PC-3 (cell line): ENCODE results near the gene CSMD2. TPM values are rescaled to one million over a fixed set of nuclear protein-coding genes. Genes with fewer than 3 reads are reported as not detected.

ENCODE experiments used
- ATAC-seq: fragments of 200-7000 bp; cut with Tn5 transposase; 2 replicates; pipeline ENCODE4 v1.9.1; 2020; ENCODE audit warnings: mild to moderate bottlenecking, moderate library complexity
- BruUV-seq: library from RNA; stranded (reverse); fragments of 400-500 nt; replicated peaks from 2 replicates; lab custom pipeline; 2021; lab: Mats Ljungman, UMichigan
- CTCF ChIA-PET: fragments of 300-600 bp; sonication (Branson Sonifier 250); formaldehyde crosslinking; loops from one replicate; lab custom pipeline; 2022; ENCODE audit warnings: antibody characterized with exemption; lab: Charles Lee
- POLR2A ChIA-PET: fragments of 300-600 bp; sonication (Branson Sonifier 250); formaldehyde crosslinking; loops from one replicate; lab custom pipeline; 2022; ENCODE audit warnings: antibody characterized with exemption; ENCODE audit not compliant: unreplicated experiment; lab: Charles Lee
- DNase-seq: peaks from one replicate; pipeline ENCODE4 v3.0.0-alpha.2; 2015
- H2AFZ ChIP-seq: fragments of 300-600 bp; sonication (generic); 2 replicates; pipeline ENCODE4 v1.6.0; 2016; ENCODE audit warnings: antibody characterized with exemption, low read length
- H3F3A ChIP-seq: fragments of 300-600 bp; sonication (generic); one replicate; pipeline ENCODE4 v1.6.0; 2017; ENCODE audit warnings: antibody characterized with exemption, low read length, control low read depth, mild to moderate bottlenecking; ENCODE audit not compliant: unreplicated experiment
- H3K27ac ChIP-seq: fragments of 300-600 bp; sonication (generic); 2 replicates; pipeline ENCODE4 v1.5.1; 2016; ENCODE audit warnings: mild to moderate bottlenecking, low read length
- H3K27me3 ChIP-seq: fragments of 300-600 bp; sonication (generic); 2 replicates; pipeline ENCODE4 v1.6.1; 2016; ENCODE audit warnings: low read length, mixed read lengths
- H3K36me3 ChIP-seq: fragments of 300-600 bp; sonication (generic); 2 replicates; pipeline ENCODE4 v1.6.1; 2016; ENCODE audit warnings: low read depth, mixed run types, low read length, mixed read lengths
- H3K4me1 ChIP-seq: fragments of 300-600 bp; sonication (generic); 2 replicates; pipeline ENCODE4 v1.5.1; 2016; ENCODE audit warnings: low read length; ENCODE audit not compliant: insufficient read depth
- H3K4me2 ChIP-seq: fragments of 300-600 bp; sonication (generic); 2 replicates; pipeline ENCODE4 v1.6.0; 2016; ENCODE audit warnings: low read length
- H3K4me3 ChIP-seq: fragments of 300-600 bp; sonication (generic); 2 replicates; pipeline ENCODE4 v1.5.1; 2016; ENCODE audit warnings: mild to moderate bottlenecking, low read length, mixed read lengths
- H3K79me2 ChIP-seq: fragments of 300-600 bp; sonication (generic); 2 replicates; pipeline ENCODE4 v1.6.1; 2017; ENCODE audit warnings: low read length, mixed read lengths
- H3K9ac ChIP-seq: fragments of 300-600 bp; sonication (generic); 2 replicates; pipeline ENCODE4 v1.6.0; 2016; ENCODE audit warnings: mild to moderate bottlenecking, low read length
- H3K9me2 ChIP-seq: fragments of 300-600 bp; sonication (generic); replicated peaks from 2 replicates; pipeline ENCODE4 v1.6.1; 2016; ENCODE audit warnings: mixed run types, low read length, mixed read lengths
- H3K9me3 ChIP-seq: fragments of 300-600 bp; sonication (generic); 2 replicates; pipeline ENCODE4 v1.6.1; 2016; ENCODE audit warnings: low read length, mixed read lengths
- H4K20me1 ChIP-seq: fragments of 300-600 bp; sonication (generic); 2 replicates; pipeline ENCODE4 v1.6.1; 2016; ENCODE audit warnings: low read length, mixed read lengths
- EZH2 ChIP-seq: fragments of 300-600 bp; sonication (generic); IDR thresholded peaks from one replicate; pipeline ENCODE4 v1.6.1; 2017; ENCODE audit warnings: antibody characterized with exemption, mild to moderate bottlenecking, low read length; ENCODE audit not compliant: unreplicated experiment
- EZH2phosphoT487 ChIP-seq: fragments of 300-600 bp; sonication (generic); IDR thresholded peaks from 2 replicates; pipeline ENCODE4 v1.6.1; 2018; ENCODE audit warnings: mild to moderate bottlenecking, antibody characterized with exemption, low read length, borderline replicate concordance
- intact Hi-C: fragments of 100-400 bp; cut with micrococcal nuclease; formaldehyde crosslinking; loops from 2 replicates; pipeline ENCODE4 v1.9.0; 2023
- total RNA-seq: library from RNA; depleted of rRNA; stranded (reverse); fragments of >200 nt; gene quantifications from 2 replicates; pipeline ENCODE4 v1.2.3, GENCODE V29; 2014
- TF ChIP-seq, protein P1 (sequence below): fragments of 300-600 bp; sonication (generic); conservative IDR thresholded peaks from 2 replicates; pipeline ENCODE4 v1.5.1; 2017; ENCODE audit warnings: antibody characterized with exemption, low read depth, mild to moderate bottlenecking, low read length

The CSMD2 gene
- total RNA-seq, 1 experiment from 2014 or later: not detected

DNA sequence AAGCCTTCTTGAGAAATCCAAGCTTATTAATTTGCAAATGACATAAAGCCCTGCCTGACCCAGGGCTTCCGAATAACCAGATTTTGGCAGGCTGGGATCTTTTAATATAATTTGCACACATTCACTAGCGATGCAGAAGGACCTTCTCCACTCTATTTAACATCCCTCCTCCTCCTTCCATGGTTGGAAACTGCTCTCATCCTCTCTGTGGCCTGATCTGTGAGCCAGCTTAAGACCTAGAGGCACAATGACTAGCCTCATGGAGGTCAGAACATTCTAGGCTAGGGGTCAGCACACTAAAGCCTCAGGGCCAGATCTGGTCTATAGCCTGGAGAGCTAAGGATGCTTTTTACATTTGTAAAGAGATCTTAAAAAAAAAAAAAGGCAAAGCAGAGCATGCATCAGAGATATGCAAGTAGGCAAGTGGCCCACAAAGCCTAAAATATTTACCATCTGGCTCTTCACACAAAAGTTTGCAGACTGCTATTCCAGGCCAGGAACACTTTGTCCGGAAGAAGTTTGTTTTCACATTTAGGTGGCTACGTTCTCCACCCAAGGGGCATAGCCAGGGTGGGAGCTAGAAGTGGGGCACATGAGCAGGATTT lies 439.4 kb downstream of the CSMD2 start:
- H4K20me1 ChIP-seq: no peaks in the 10 kb centered on the region; the same call in 1 of the 2 replicates
- ATAC-seq (no peak), DNase-seq (no peak)
- intact Hi-C loops: no loop called here
- H3K27me3 ChIP-seq: no peaks in the 10 kb centered on the region; the same call in 1 of the 2 replicates
- no peak overlapping the region for H3K4me2 ChIP-seq
- no peak overlapping the region for H3K9ac ChIP-seq
- no peaks in the 10 kb centered on the region for H3K36me3 ChIP-seq
- no peaks in the 10 kb centered on the region for H3K9me2 ChIP-seq
- H3F3A ChIP-seq: no peaks in the 10 kb centered on the region
- H3K27ac ChIP-seq: no peak overlapping the region
- TF ChIP-seq, protein P1, sequence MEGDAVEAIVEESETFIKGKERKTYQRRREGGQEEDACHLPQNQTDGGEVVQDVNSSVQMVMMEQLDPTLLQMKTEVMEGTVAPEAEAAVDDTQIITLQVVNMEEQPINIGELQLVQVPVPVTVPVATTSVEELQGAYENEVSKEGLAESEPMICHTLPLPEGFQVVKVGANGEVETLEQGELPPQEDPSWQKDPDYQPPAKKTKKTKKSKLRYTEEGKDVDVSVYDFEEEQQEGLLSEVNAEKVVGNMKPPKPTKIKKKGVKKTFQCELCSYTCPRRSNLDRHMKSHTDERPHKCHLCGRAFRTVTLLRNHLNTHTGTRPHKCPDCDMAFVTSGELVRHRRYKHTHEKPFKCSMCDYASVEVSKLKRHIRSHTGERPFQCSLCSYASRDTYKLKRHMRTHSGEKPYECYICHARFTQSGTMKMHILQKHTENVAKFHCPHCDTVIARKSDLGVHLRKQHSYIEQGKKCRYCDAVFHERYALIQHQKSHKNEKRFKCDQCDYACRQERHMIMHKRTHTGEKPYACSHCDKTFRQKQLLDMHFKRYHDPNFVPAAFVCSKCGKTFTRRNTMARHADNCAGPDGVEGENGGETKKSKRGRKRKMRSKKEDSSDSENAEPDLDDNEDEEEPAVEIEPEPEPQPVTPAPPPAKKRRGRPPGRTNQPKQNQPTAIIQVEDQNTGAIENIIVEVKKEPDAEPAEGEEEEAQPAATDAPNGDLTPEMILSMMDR: no peak
- POLR2A ChIA-PET: no interaction called here
- CTCF ChIA-PET: no interaction called here
- BruUV-seq: no TSS peak
- no peak overlapping the region for H2AFZ ChIP-seq
- H3K4me3 ChIP-seq: no peak overlapping the region
- no peaks in the 10 kb centered on the region for H3K4me1 ChIP-seq
- H3K79me2 ChIP-seq: no peaks in the 10 kb centered on the region
- H3K9me3 ChIP-seq: no peaks in the 10 kb centered on the region

DNA sequence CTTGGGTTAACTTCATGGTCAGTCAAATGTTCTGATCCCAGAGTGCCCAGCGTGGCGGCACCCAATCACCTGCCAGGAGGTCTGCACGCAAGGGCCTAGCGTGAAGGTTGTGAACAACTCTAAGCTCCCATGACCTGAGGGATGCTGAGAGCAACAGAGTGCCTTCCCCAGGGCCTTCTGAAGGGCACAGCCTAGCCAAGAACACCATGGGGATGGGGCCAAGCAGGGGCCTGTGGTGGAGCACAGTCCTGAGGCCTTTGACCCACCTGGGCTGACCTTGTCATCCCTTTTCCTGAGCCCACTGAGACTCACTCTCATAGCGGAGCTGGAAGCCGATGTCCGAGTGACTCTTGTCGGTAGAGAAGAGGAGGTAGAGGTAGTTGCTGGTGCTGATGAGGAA lies 440.0 kb downstream of the CSMD2 start:
- H3K9me3 ChIP-seq: no peaks in the 10 kb centered on the region
- H3K36me3 ChIP-seq: no peaks in the 10 kb centered on the region
- POLR2A ChIA-PET: no interaction called here
- CTCF ChIA-PET: no interaction called here
- no peaks in the 10 kb centered on the region for H3K79me2 ChIP-seq
- no peak overlapping the region for H3K9ac ChIP-seq
- H3F3A ChIP-seq: no peaks in the 10 kb centered on the region
- DNase-seq (no peak), ATAC-seq (no peak)
- no TSS peak for BruUV-seq
- no peaks in the 10 kb centered on the region; the same call in none of the 2 replicates for H3K27me3 ChIP-seq
- H3K4me2 ChIP-seq: no peak overlapping the region
- no peaks in the 10 kb centered on the region for H3K4me1 ChIP-seq
- TF ChIP-seq EZH2 (no peak), EZH2phosphoT487 (no peak)
- H3K4me3 ChIP-seq: no peak overlapping the region
- H3K9me2 ChIP-seq: no peaks in the 10 kb centered on the region
- no peaks in the 10 kb centered on the region; the same call in 1 of the 2 replicates for H4K20me1 ChIP-seq
- no peak overlapping the region for H2AFZ ChIP-seq
- intact Hi-C loops: no loop called here
- no peak overlapping the region for H3K27ac ChIP-seq

DNA sequence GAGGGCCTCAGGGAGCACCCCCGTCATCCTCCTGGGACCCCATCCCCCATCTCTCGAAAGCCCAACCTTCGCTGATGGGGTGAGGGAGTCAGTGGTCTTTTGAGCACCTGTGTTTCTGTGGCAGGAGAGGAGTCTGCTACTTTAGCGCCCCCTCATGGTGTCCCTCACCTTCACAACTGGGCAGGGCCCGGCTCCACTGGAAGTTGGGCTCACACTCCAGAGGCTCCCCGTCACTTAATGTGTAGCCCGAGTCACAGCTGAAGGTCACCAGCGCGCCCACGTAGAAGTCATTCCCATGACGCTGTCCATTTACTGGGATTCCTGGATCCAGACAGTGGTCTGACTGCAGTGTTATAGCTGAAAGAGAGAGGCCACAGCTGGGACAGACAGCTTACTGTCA lies 440.7 kb downstream of the CSMD2 start:
- no peak overlapping the region for H3K4me3 ChIP-seq
- no peak overlapping the region for H3K9ac ChIP-seq
- H3K27ac ChIP-seq: no peak overlapping the region
- no peaks in the 10 kb centered on the region; the same call in 1 of the 2 replicates for H4K20me1 ChIP-seq
- no peaks in the 10 kb centered on the region for H3K9me3 ChIP-seq
- ChIA-PET POLR2A (no interaction called here), CTCF (no interaction called here)
- no peaks in the 10 kb centered on the region for H3K79me2 ChIP-seq
- BruUV-seq: no TSS peak
- H2AFZ ChIP-seq: no peak overlapping the region
- H3K4me2 ChIP-seq: no peak overlapping the region
- no peaks in the 10 kb centered on the region for H3K4me1 ChIP-seq
- ATAC-seq: no peak
- intact Hi-C loops: no loop called here
- H3K27me3 ChIP-seq: no peaks in the 10 kb centered on the region; the same call in none of the 2 replicates
- H3K9me2 ChIP-seq: no peaks in the 10 kb centered on the region
- H3K36me3 ChIP-seq: no peaks in the 10 kb centered on the region
- TF ChIP-seq EZH2 (no peak), EZH2phosphoT487 (no peak)
- TF ChIP-seq, protein P1: no peak
- no peak for DNase-seq
- no peaks in the 10 kb centered on the region for H3F3A ChIP-seq
